Neural cell (in vitro differentiated cells): ENCODE results near the gene PEA15.

Experiments used
- EP300 ChIP-seq: fragments of 450-650 bp; conservative IDR thresholded peaks from 2 replicates; pipeline ENCODE4 v1.6.1; 2014; ENCODE audit warnings: antibody characterized with exemption, mild to moderate bottlenecking, moderate library complexity; ENCODE audit not compliant: poor library complexity, severe bottlenecking
- EZH2 ChIP-seq: fragments of 200-600, 300-800 bp; shearing (Covaris generic), sonication (generic); IDR thresholded peaks from 2 replicates; pipeline ENCODE4 v1.6.1; 2014; ENCODE audit warnings: antibody characterized with exemption, low read length, borderline replicate concordance, mild to moderate bottlenecking; ENCODE audit not compliant: insufficient read depth, poor library complexity, severe bottlenecking
- MXI1 ChIP-seq: fragments of 450-650 bp; conservative IDR thresholded peaks from 2 replicates; pipeline ENCODE4 v1.6.1; 2014; ENCODE audit warnings: antibody characterized with exemption, mild to moderate bottlenecking; ENCODE audit not compliant: poor library complexity, severe bottlenecking
- POLR2AphosphoS5 ChIP-seq: IDR thresholded peaks from 2 replicates; pipeline ENCODE4 v1.6.1; 2012
- RAD21 ChIP-seq: fragments of 450-650 bp; conservative IDR thresholded peaks from 2 replicates; pipeline ENCODE4 v1.6.1; 2014; ENCODE audit warnings: antibody characterized with exemption, mild to moderate bottlenecking, moderate library complexity
- SMC3 ChIP-seq: fragments of 450-650 bp; conservative IDR thresholded peaks from 2 replicates; pipeline ENCODE4 v1.6.1; 2014; ENCODE audit warnings: antibody characterized with exemption, mild to moderate bottlenecking, moderate library complexity; ENCODE audit not compliant: poor library complexity
- TAF1 ChIP-seq: IDR thresholded peaks from 2 replicates; pipeline ENCODE4 v1.6.1; 2012; ENCODE audit warnings: low read depth
- TF ChIP-seq, protein P1 (sequence below): fragments of 450-650 bp; IDR thresholded peaks from 2 replicates; pipeline ENCODE4 v1.5.1; 2014; ENCODE audit warnings: antibody characterized with exemption, mild to moderate bottlenecking, moderate library complexity; ENCODE audit not compliant: poor library complexity, severe bottlenecking
- TF ChIP-seq, protein P2 (sequence below): IDR thresholded peaks from 2 replicates; pipeline ENCODE4 v1.6.1; 2012; ENCODE audit warnings: borderline replicate concordance

DNA sequence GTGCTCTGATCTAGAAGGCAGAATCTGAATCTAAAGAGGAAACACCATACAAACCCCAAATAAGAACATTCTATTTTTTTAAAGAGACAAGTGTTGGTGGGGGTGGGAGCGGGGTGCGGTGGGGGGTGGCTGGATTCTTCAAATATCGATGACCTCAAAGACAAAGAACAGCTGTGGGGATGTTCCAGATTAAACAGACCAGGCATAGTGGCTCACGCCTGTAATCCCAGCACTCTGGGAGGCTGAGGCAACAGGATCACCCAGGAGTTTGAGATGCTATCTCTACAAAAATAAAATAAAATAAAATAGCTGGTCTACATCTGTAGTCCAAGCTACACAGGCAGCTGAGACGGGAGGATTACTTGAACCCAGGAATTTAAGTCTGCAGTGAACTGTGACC lies 48.8 kb upstream of the PEA15 start:
- TF ChIP-seq TAF1 (no peak), EZH2 (no peak), POLR2AphosphoS5 (no peak), SMC3 (no peak), RAD21 (no peak), EP300 (no peak), MXI1 (no peak)
- TF ChIP-seq, protein P1, sequence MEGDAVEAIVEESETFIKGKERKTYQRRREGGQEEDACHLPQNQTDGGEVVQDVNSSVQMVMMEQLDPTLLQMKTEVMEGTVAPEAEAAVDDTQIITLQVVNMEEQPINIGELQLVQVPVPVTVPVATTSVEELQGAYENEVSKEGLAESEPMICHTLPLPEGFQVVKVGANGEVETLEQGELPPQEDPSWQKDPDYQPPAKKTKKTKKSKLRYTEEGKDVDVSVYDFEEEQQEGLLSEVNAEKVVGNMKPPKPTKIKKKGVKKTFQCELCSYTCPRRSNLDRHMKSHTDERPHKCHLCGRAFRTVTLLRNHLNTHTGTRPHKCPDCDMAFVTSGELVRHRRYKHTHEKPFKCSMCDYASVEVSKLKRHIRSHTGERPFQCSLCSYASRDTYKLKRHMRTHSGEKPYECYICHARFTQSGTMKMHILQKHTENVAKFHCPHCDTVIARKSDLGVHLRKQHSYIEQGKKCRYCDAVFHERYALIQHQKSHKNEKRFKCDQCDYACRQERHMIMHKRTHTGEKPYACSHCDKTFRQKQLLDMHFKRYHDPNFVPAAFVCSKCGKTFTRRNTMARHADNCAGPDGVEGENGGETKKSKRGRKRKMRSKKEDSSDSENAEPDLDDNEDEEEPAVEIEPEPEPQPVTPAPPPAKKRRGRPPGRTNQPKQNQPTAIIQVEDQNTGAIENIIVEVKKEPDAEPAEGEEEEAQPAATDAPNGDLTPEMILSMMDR = no peak
- TF ChIP-seq, protein P2, sequence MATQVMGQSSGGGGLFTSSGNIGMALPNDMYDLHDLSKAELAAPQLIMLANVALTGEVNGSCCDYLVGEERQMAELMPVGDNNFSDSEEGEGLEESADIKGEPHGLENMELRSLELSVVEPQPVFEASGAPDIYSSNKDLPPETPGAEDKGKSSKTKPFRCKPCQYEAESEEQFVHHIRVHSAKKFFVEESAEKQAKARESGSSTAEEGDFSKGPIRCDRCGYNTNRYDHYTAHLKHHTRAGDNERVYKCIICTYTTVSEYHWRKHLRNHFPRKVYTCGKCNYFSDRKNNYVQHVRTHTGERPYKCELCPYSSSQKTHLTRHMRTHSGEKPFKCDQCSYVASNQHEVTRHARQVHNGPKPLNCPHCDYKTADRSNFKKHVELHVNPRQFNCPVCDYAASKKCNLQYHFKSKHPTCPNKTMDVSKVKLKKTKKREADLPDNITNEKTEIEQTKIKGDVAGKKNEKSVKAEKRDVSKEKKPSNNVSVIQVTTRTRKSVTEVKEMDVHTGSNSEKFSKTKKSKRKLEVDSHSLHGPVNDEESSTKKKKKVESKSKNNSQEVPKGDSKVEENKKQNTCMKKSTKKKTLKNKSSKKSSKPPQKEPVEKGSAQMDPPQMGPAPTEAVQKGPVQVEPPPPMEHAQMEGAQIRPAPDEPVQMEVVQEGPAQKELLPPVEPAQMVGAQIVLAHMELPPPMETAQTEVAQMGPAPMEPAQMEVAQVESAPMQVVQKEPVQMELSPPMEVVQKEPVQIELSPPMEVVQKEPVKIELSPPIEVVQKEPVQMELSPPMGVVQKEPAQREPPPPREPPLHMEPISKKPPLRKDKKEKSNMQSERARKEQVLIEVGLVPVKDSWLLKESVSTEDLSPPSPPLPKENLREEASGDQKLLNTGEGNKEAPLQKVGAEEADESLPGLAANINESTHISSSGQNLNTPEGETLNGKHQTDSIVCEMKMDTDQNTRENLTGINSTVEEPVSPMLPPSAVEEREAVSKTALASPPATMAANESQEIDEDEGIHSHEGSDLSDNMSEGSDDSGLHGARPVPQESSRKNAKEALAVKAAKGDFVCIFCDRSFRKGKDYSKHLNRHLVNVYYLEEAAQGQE = no peak
